PFSK-1 (cell line): ENCODE data around the gene DTX4.

Source experiments
- FOXP2 ChIP-seq: optimal IDR thresholded peaks from 2 replicates; pipeline ENCODE3; 2011; ENCODE audit warnings: borderline replicate concordance, control low read depth, inconsistent platforms; ENCODE audit not compliant: insufficient read depth; ENCODE audit errors: extremely low read length, extremely low read depth
- POLR2AphosphoS5 ChIP-seq: IDR thresholded peaks from 2 replicates; pipeline ENCODE4 v1.6.1; 2012; ENCODE audit warnings: low read depth, mild to moderate bottlenecking, control low read depth, low read length, moderate library complexity
- REST ChIP-seq, 2 experiments: IDR thresholded peaks; 2 replicates each; pipeline versions ENCODE4 v1.6.1 to v1.8.0; 2011 to 2012; ENCODE audit warnings: low read depth in 2 of 2, low read length in 2 of 2, control low read depth in 1 of 2, inconsistent platforms in 1 of 2, mild to moderate bottlenecking in 1 of 2, moderate library complexity in 1 of 2; ENCODE audit not compliant: insufficient read depth in 1 of 2
- SIN3A ChIP-seq: IDR thresholded peaks from 2 replicates; pipeline ENCODE4 v1.6.1; 2012; ENCODE audit warnings: mild to moderate bottlenecking, low read length, moderate library complexity, borderline replicate concordance; ENCODE audit not compliant: insufficient read depth
- TAF1 ChIP-seq: IDR thresholded peaks from 2 replicates; pipeline ENCODE4 v1.6.1; 2012; ENCODE audit warnings: low read length, control low read depth, borderline replicate concordance; ENCODE audit not compliant: insufficient read depth

Gene DTX4

DNA sequence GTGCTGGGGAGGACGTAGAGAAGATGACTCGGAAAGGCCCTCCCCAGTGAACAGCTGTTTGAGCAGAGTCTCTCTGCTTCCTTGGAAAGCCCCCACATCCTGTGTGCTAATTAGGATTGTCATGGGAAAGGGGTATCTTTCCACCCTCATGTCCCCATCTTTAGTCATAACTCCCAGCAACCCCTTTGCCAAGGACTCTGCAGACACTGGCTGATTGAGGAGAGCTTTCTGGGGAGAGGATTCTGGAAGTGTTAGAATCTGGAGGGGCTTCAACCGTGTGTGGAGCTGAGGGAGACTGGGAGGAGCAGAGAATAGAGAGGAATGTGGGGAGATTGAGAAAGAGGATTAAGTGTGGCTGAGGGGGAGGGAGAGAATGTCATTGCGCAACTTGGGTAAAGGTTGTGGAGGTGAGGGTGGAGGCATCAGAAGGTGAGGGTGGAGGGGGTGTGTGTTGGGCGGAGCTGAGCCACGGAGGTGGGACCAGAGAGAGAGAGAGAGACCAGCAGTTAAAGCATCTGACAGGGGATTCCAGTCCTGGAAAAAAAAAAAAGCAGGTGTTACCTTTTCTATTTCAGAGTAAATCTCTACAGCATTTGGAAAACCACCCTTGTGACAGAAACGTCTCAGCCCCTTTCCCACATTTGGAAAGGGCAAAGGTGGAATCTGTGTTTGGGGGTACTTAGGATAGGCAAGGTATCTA lies 2.2 kb downstream of the DTX4 start:
- TF ChIP-seq POLR2AphosphoS5 (no peak), REST (IDR thresholded peaks at IDR 0.05; ENCODE audit: insufficient read depth in 1 of 2, low read depth in 2 of 2, low read length in 2 of 2) (no peak), FOXP2 (no peak), SIN3A (no peak), TAF1 (no peak)

DNA sequence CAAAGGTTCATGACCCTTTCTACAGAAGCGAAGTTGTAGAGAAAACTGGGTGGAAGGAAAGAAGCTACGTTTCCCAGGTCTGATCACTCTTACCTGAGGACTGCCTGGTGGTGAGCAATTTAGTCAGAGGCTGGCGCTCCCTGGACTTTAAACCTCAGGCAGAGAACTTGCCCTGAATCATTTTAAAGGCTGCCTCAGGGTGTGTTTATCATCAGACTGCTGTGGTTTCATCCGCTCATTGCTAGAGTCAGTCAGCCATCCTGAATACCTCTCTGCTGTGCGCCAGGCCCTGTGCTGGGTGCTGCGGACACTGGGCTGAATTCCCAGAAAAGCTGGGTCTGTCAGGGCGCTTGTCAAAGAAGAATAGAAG lies 2.7 kb downstream of the DTX4 start:
- TF ChIP-seq SIN3A (no peak), TAF1 (no peak), POLR2AphosphoS5 (no peak), REST (IDR thresholded peaks at IDR 0.05; ENCODE audit: insufficient read depth in 1 of 2, low read depth in 2 of 2, low read length in 2 of 2) (no peak), FOXP2 (no peak)

DNA sequence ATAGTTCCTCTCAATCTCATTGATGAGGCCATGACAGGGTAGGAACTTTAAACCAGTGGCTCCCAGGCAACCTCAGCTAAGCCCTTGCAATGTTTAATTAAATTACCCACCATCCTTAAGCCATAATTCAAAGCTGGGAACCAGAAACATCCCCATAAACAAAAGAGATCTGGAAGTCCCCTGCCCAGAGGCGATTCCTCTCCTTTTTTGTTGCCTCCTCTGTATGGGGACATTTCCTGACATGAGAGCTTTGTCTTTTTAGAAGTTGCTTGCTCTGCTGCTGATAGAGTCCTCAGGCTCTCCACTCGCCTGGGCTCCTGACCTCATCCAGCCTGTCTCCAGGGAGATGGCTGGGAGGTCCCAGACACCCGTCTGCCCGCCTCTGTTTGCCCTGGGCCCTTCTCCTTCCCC lies 3.2 kb downstream of the DTX4 start:
- TF ChIP-seq SIN3A, result no peak
- no peak for TF ChIP-seq FOXP2
- TF ChIP-seq TAF1, result no peak
- no peak for TF ChIP-seq POLR2AphosphoS5
- no peak for TF ChIP-seq REST (IDR thresholded peaks at IDR 0.05; ENCODE audit: insufficient read depth in 1 of 2, low read depth in 2 of 2, low read length in 2 of 2)

GRCh38 chr11:59176330-59176729 lies 4.4 kb downstream of the DTX4 start:
- TF ChIP-seq REST (IDR thresholded peaks at IDR 0.05; ENCODE audit: insufficient read depth in 1 of 2, low read depth in 2 of 2, low read length in 2 of 2) (no peak), POLR2AphosphoS5 (no peak), TAF1 (no peak), FOXP2 (no peak), SIN3A (no peak)

- TF ChIP-seq POLR2AphosphoS5 (no peak), SIN3A (no peak), FOXP2 (no peak), REST (IDR thresholded peaks at IDR 0.05; ENCODE audit: insufficient read depth in 1 of 2, low read depth in 2 of 2, low read length in 2 of 2) (no peak), TAF1 (no peak)
Measured at GRCh38 chr11:59178402-59178801, 6.5 kb downstream of the DTX4 start.
